IMR-90 (cell line): ENCODE data around the gene AMD1.

Source experiments
- CTCF ChIP-seq: conservative IDR thresholded peaks from 2 replicates; pipeline ENCODE4 v1.5.1; 2012; ENCODE audit warnings: mild to moderate bottlenecking, low read depth, low read length, improper control_type of control experiment
- MAZ ChIP-seq: IDR thresholded peaks from 2 replicates; pipeline ENCODE4 v1.6.1; 2012; ENCODE audit warnings: low read depth, mild to moderate bottlenecking, low read length, improper control_type of control experiment, moderate library complexity, borderline replicate concordance
- POLR2A ChIP-seq: IDR thresholded peaks from 2 replicates; pipeline ENCODE4 v1.6.1; 2012; ENCODE audit warnings: mild to moderate bottlenecking, low read depth, low read length
- RAD21 ChIP-seq: IDR thresholded peaks from 2 replicates; pipeline ENCODE4 v1.6.1; 2012; ENCODE audit warnings: low read length, improper control_type of control experiment
- TF ChIP-seq, protein P1 (sequence below): fragments of 150-350 bp; IDR thresholded peaks from 2 replicates; pipeline ENCODE4 v1.6.1; 2017; ENCODE audit warnings: mild to moderate bottlenecking, antibody characterized with exemption, low read length, low read depth

DNA sequence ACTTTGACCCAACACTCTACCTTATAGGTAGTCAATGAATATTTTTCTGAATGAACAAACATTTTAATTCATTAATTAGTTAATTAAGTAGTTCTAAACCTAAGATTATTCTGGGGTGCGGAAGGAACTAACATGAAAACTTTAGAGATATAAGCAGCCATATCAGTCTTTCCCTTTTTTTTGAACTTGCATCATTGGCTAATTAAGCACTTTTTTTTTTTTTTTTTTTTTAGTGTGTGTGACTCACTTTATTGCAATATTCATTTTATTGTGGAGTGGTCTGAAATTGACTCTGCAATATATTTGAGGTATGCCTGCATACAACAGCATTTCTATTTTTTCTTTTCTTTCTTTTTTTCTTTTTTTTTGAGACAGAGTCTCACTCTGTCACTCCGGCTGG is 21.8 kb upstream of the AMD1 start:
- TF ChIP-seq CTCF (no peak), POLR2A (no peak), MAZ (no peak), RAD21 (no peak)
- TF ChIP-seq, protein P1, sequence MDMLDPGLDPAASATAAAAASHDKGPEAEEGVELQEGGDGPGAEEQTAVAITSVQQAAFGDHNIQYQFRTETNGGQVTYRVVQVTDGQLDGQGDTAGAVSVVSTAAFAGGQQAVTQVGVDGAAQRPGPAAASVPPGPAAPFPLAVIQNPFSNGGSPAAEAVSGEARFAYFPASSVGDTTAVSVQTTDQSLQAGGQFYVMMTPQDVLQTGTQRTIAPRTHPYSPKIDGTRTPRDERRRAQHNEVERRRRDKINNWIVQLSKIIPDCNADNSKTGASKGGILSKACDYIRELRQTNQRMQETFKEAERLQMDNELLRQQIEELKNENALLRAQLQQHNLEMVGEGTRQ: no peak
